ENCODE data around the gene NOP53.
"Not testable (repeated sequence)": the region's sequence is repeated elsewhere in the genome, so short reads cannot be mapped to it uniquely, and the experiment has no call there.

Gene NOP53

DNA sequence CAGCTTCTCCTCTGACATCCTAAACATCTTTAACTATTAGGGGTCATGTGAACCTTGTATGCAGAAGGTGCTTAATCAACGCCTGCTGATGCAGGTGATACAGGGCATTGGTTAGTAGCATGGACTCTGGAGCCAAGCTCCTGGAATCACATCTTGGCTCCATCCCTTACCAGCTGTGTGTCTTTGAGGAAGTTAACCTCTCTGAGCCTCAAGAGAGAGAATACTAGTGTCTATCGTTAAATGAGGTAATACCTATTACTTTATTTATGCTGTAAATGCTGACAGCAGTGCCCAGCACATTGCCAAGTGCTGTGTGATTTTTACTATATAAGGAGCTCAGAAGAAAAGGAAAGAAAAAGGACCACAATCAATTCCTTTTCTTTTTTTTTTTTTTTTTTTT, 22.0 kb downstream of the NOP53 start:
- Histone ChIP-seq H3K4me2 (ENCODE audit: low read depth, low read length, poor library complexity, severe bottlenecking) (no peak overlapping the region), H3K9ac (ENCODE audit: low read depth, low read length, poor library complexity, severe bottlenecking) (no peak overlapping the region), H4K20me1 (ENCODE audit: insufficient read depth, low read length, poor library complexity, severe bottlenecking) (no peaks in the 10 kb centered on the region), H3K4me1 (ENCODE audit: insufficient read depth, low read length, poor library complexity, severe bottlenecking) (peaks cover 3% of the 10 kb centered on the region), H3K27me3 (ENCODE audit: insufficient read depth, low read length, poor library complexity, severe bottlenecking) (no peaks in the 10 kb centered on the region), H3K4me3 (ENCODE audit: low read length, poor library complexity, severe bottlenecking) (no peak overlapping the region), H3K9me3 (ENCODE audit: insufficient read depth, low read depth, low read length) (no peaks in the 10 kb centered on the region), H3K79me2 (ENCODE audit: insufficient read depth, low read length) (no peaks in the 10 kb centered on the region), H3F3A (ENCODE audit: low read depth) (no peaks in the 10 kb centered on the region), H3K9me2 (replicated peaks; ENCODE audit: low read depth, low read length) (no peaks in the 10 kb centered on the region), H2AFZ (ENCODE audit: low read length) (no peak overlapping the region), H3K36me3 (ENCODE audit: insufficient read depth, low read length) (no peaks in the 10 kb centered on the region)
- TF ChIP-seq, protein P1, sequence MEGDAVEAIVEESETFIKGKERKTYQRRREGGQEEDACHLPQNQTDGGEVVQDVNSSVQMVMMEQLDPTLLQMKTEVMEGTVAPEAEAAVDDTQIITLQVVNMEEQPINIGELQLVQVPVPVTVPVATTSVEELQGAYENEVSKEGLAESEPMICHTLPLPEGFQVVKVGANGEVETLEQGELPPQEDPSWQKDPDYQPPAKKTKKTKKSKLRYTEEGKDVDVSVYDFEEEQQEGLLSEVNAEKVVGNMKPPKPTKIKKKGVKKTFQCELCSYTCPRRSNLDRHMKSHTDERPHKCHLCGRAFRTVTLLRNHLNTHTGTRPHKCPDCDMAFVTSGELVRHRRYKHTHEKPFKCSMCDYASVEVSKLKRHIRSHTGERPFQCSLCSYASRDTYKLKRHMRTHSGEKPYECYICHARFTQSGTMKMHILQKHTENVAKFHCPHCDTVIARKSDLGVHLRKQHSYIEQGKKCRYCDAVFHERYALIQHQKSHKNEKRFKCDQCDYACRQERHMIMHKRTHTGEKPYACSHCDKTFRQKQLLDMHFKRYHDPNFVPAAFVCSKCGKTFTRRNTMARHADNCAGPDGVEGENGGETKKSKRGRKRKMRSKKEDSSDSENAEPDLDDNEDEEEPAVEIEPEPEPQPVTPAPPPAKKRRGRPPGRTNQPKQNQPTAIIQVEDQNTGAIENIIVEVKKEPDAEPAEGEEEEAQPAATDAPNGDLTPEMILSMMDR (conservative IDR thresholded peaks at IDR 0.05; ENCODE audit: low read length): no peak
- no peak for TF ChIP-seq EZH2phosphoT487 (IDR thresholded peaks at IDR 0.05; ENCODE audit: borderline replicate concordance)

DNA sequence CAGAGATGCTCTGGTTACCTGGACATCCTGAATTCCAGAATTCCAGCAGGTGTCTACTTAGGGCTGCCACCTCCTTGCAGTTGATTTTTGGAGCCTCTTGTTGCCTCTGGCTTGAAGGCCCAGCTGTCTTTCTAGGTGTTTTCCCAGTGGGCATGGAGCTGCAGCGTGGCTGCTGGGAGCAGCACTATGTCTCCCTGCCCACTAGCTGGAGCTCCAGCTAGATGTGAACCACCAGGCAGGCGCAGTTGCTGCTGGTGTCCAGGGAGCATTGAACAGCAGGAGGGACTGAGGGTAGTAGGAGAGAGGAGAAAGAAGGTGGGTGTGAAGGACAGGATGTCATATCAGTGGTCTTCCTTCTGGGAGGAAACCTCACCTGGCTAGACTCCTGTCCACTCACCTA, 23.3 kb downstream of the NOP53 start:
- no peak overlapping the region for H3K9ac ChIP-seq (ENCODE audit: low read depth, low read length, poor library complexity, severe bottlenecking)
- no peaks in the 10 kb centered on the region for H4K20me1 ChIP-seq (ENCODE audit: insufficient read depth, low read length, poor library complexity, severe bottlenecking)
- H3K79me2 ChIP-seq (ENCODE audit: insufficient read depth, low read length): no peaks in the 10 kb centered on the region
- H3K4me1 ChIP-seq (ENCODE audit: insufficient read depth, low read length, poor library complexity, severe bottlenecking): peaks cover 3% of the 10 kb centered on the region
- no peaks in the 10 kb centered on the region for H3K9me3 ChIP-seq (ENCODE audit: insufficient read depth, low read depth, low read length)
- no peaks in the 10 kb centered on the region for H3F3A ChIP-seq (ENCODE audit: low read depth)
- H3K4me3 ChIP-seq (ENCODE audit: low read length, poor library complexity, severe bottlenecking): no peak overlapping the region
- no peak for TF ChIP-seq EZH2phosphoT487 (IDR thresholded peaks at IDR 0.05; ENCODE audit: borderline replicate concordance)
- TF ChIP-seq, protein P1 (conservative IDR thresholded peaks at IDR 0.05; ENCODE audit: low read length): no peak; the same call in 1 of the 2 replicates
- no peak overlapping the region for H3K4me2 ChIP-seq (ENCODE audit: low read depth, low read length, poor library complexity, severe bottlenecking)
- no peaks in the 10 kb centered on the region for H3K36me3 ChIP-seq (ENCODE audit: insufficient read depth, low read length)
- no peaks in the 10 kb centered on the region for H3K27me3 ChIP-seq (ENCODE audit: insufficient read depth, low read length, poor library complexity, severe bottlenecking)
- H2AFZ ChIP-seq (ENCODE audit: low read length): no peak overlapping the region
- H3K9me2 ChIP-seq (replicated peaks; ENCODE audit: low read depth, low read length): no peaks in the 10 kb centered on the region

DNA sequence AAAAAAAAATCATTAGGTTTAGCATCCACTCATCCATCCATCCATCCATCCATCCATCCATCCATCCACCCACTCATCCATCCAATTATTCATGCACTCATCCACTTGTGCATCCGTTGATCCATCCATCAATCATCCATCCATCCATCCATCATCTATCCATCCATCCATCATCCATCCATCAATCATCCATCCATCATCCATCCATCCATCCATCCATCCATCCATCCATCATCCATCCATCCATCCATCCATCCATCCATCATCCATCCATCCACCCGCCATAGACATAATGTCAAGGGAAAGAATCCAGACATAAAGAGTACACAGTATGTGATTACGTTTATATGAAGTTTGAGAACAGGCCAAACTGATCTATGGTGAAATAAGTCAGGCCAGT, 24.2 kb downstream of the NOP53 start:
- no peak overlapping the region for H2AFZ ChIP-seq (ENCODE audit: low read length)
- H3K79me2 ChIP-seq (ENCODE audit: insufficient read depth, low read length): no peaks in the 10 kb centered on the region
- H3K4me2 ChIP-seq (ENCODE audit: low read depth, low read length, poor library complexity, severe bottlenecking): no peak overlapping the region
- H3F3A ChIP-seq (ENCODE audit: low read depth): no peaks in the 10 kb centered on the region
- no peak overlapping the region for H3K4me3 ChIP-seq (ENCODE audit: low read length, poor library complexity, severe bottlenecking)
- TF ChIP-seq, protein P1 (conservative IDR thresholded peaks at IDR 0.05; ENCODE audit: low read length): no peak
- no peak for TF ChIP-seq EZH2phosphoT487 (IDR thresholded peaks at IDR 0.05; ENCODE audit: borderline replicate concordance)
- no peaks in the 10 kb centered on the region for H4K20me1 ChIP-seq (ENCODE audit: insufficient read depth, low read length, poor library complexity, severe bottlenecking)
- peaks cover 3% of the 10 kb centered on the region for H3K4me1 ChIP-seq (ENCODE audit: insufficient read depth, low read length, poor library complexity, severe bottlenecking)
- no peak overlapping the region for H3K9ac ChIP-seq (ENCODE audit: low read depth, low read length, poor library complexity, severe bottlenecking)
- no peaks in the 10 kb centered on the region for H3K36me3 ChIP-seq (ENCODE audit: insufficient read depth, low read length)
- H3K9me2 ChIP-seq (replicated peaks; ENCODE audit: low read depth, low read length): no peaks in the 10 kb centered on the region
- no peaks in the 10 kb centered on the region for H3K27me3 ChIP-seq (ENCODE audit: insufficient read depth, low read length, poor library complexity, severe bottlenecking)
- H3K9me3 ChIP-seq (ENCODE audit: insufficient read depth, low read depth, low read length): no peaks in the 10 kb centered on the region

DNA sequence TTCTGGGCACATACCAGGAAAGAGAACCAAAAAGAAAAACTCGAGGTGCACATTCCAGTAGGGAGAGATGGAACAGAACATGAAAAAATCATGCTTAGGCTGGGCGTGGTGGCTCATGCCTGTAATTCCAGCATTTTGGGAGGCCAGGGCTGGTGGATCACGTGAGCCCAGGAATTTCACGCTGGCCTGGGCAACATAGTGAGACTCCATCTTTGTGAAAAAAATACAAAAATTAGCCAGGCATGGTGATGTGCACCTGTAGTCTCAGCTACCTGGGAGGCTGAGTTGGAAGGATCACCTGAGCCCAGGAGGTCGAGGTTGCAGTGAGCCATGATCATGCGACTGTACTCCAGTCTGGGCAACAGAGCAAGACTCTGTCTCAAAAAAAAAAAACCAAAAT, 25.9 kb downstream of the NOP53 start:
- H3F3A ChIP-seq (ENCODE audit: low read depth); H3K9ac ChIP-seq (ENCODE audit: low read depth, low read length, poor library complexity, severe bottlenecking); H3K9me2 ChIP-seq (replicated peaks; ENCODE audit: low read depth, low read length); H3K4me3 ChIP-seq (ENCODE audit: low read length, poor library complexity, severe bottlenecking); H3K36me3 ChIP-seq (ENCODE audit: insufficient read depth, low read length); H3K4me1 ChIP-seq (ENCODE audit: insufficient read depth, low read length, poor library complexity, severe bottlenecking); H3K4me2 ChIP-seq (ENCODE audit: low read depth, low read length, poor library complexity, severe bottlenecking); H3K9me3 ChIP-seq (ENCODE audit: insufficient read depth, low read depth, low read length); H4K20me1 ChIP-seq (ENCODE audit: insufficient read depth, low read length, poor library complexity, severe bottlenecking); H3K79me2 ChIP-seq (ENCODE audit: insufficient read depth, low read length); H3K27me3 ChIP-seq (ENCODE audit: insufficient read depth, low read length, poor library complexity, severe bottlenecking); H2AFZ ChIP-seq (ENCODE audit: low read length): not testable (repeated sequence)
